ENCODE measurements around the gene KAZALD1. TPM values are rescaled to one million over a fixed set of nuclear protein-coding genes. Genes with fewer than 3 reads are reported as not detected.

Gene KAZALD1
- total RNA-seq, 3 donors from 2014 or later (not counting 1 experiment from before 2014, with no cell fraction given), result 0.49 TPM; not detected in 2

- H3K36me3 Mint-ChIP-seq, result no peaks in the 10 kb centered on the region
- DNase-seq (no peak), ATAC-seq (no peak)
- no peak overlapping the region for H3K4me3 Mint-ChIP-seq
- intact Hi-C loops (cut with micrococcal nuclease), result no loop called here
- H3K27ac Mint-ChIP-seq, result no peak overlapping the region
- Histone ChIP-seq H3K27me3 (ENCODE audit: control insufficient read depth, insufficient read depth, low read length) (peaks cover 5% of the 10 kb centered on the region), H3K4me1 (ENCODE audit: control insufficient read depth, insufficient read depth, low read length) (no peaks in the 10 kb centered on the region), H3K9me3 (ENCODE audit: control insufficient read depth, insufficient read depth, low read length) (no peaks in the 10 kb centered on the region), H3K36me3 (ENCODE audit: control insufficient read depth, insufficient read depth, low read length) (no peaks in the 10 kb centered on the region), H3K4me3 (ENCODE audit: low read length) (no peak overlapping the region), H3K27ac (ENCODE audit: low read length) (no peak overlapping the region)
- no peaks in the 10 kb centered on the region for H3K9me3 Mint-ChIP-seq
- H3K4me1 Mint-ChIP-seq, result no peaks in the 10 kb centered on the region
- peaks cover 31 to 38% of the 10 kb centered on the region in 2 donors for H3K27me3 Mint-ChIP-seq (ENCODE audit: low read depth in 2 of 2)
- TF ChIP-seq CTCF (IDR thresholded peaks at IDR 0.05), result no peak
- 43% methylated on average over 12 of the region's 12 CpGs for WGBS (ENCODE audit: insufficient coverage)
Observed at GRCh38 chr10:101112799-101113594, 51.2 kb downstream of the KAZALD1 start.

- H3K27me3 Mint-ChIP-seq (ENCODE audit: low read depth in 2 of 2), result peaks cover 32 to 39% of the 10 kb centered on the region in 2 donors
- ATAC-seq (no peak), DNase-seq (no peak)
- Histone ChIP-seq H3K27ac (ENCODE audit: low read length) (no peak overlapping the region), H3K9me3 (ENCODE audit: control insufficient read depth, insufficient read depth, low read length) (no peaks in the 10 kb centered on the region), H3K27me3 (ENCODE audit: control insufficient read depth, insufficient read depth, low read length) (peaks cover 5% of the 10 kb centered on the region), H3K36me3 (ENCODE audit: control insufficient read depth, insufficient read depth, low read length) (no peaks in the 10 kb centered on the region), H3K4me3 (ENCODE audit: low read length) (no peak overlapping the region), H3K4me1 (ENCODE audit: control insufficient read depth, insufficient read depth, low read length) (no peaks in the 10 kb centered on the region)
- H3K4me3 Mint-ChIP-seq, result no peak overlapping the region
- H3K36me3 Mint-ChIP-seq, result no peaks in the 10 kb centered on the region
- intact Hi-C loops (cut with micrococcal nuclease), result no loop called here
- no peaks in the 10 kb centered on the region for H3K9me3 Mint-ChIP-seq
- 60% methylated on average over 2 of the region's 2 CpGs for WGBS (ENCODE audit: insufficient coverage)
- H3K4me1 Mint-ChIP-seq, result no peaks in the 10 kb centered on the region
- H3K27ac Mint-ChIP-seq, result no peak overlapping the region
- TF ChIP-seq CTCF (IDR thresholded peaks at IDR 0.05), result no peak
Observed at GRCh38 chr10:101113890-101114403, 52.2 kb downstream of the KAZALD1 start.

GRCh38 chr10:101114646-101115045 is 52.9 kb downstream of the KAZALD1 start:
- intact Hi-C loops (cut with micrococcal nuclease), result no loop called here
- H3K36me3 ChIP-seq (ENCODE audit: control insufficient read depth, insufficient read depth, low read length), result no peaks in the 10 kb centered on the region
- no peaks in the 10 kb centered on the region for H3K9me3 ChIP-seq (ENCODE audit: control insufficient read depth, insufficient read depth, low read length)
- Mint-ChIP-seq H3K27ac (no peak overlapping the region), H3K4me1 (no peaks in the 10 kb centered on the region), H3K27me3 (ENCODE audit: low read depth in 2 of 2) (peaks cover 29 to 39% of the 10 kb centered on the region in 2 donors), H3K36me3 (no peaks in the 10 kb centered on the region), H3K4me3 (no peak overlapping the region), H3K9me3 (no peaks in the 10 kb centered on the region)
- no peak for TF ChIP-seq CTCF (IDR thresholded peaks at IDR 0.05)
- 6% methylated on average over 2 of the region's 2 CpGs for WGBS (ENCODE audit: insufficient coverage)
- no peak for ATAC-seq
- DNase-seq, result no peak
- H3K4me3 ChIP-seq (ENCODE audit: low read length), result no peak overlapping the region
- H3K27me3 ChIP-seq (ENCODE audit: control insufficient read depth, insufficient read depth, low read length), result peaks cover 5% of the 10 kb centered on the region
- no peaks in the 10 kb centered on the region for H3K4me1 ChIP-seq (ENCODE audit: control insufficient read depth, insufficient read depth, low read length)
- no peak overlapping the region for H3K27ac ChIP-seq (ENCODE audit: low read length)

Other genes with a start within 250 kb of the KAZALD1 start
- 10 to 100 TPM; 24.2 to 35.4 (median 30.9) TPM for gene SLF2, start 149.0 kb upstream of the KAZALD1 start, total RNA-seq
- 1 to 10 TPM in 1 of 3 donors, under 1 TPM in 1, not detected in 1; 0.53 to 1.7 TPM for gene SEMA4G, start 92.5 kb upstream of the KAZALD1 start, total RNA-seq
- 10 to 100 TPM; 27.2 to 42.0 (median 33.1) TPM for gene MRPL43, start 74.5 kb upstream of the KAZALD1 start, total RNA-seq
- 1 to 10 TPM; 2.2 to 3.6 (median 3.3) TPM for gene TWNK, start 74.4 kb upstream of the KAZALD1 start, total RNA-seq
- 10 to 100 TPM in 2 of 3 donors, 1 to 10 TPM in 1; 8.0 to 16.1 (median 11.7) TPM for gene LZTS2, start 62.2 kb upstream of the KAZALD1 start, total RNA-seq
- gene PDZD7, start 30.9 kb upstream of the KAZALD1 start, total RNA-seq, result 1 to 10 TPM in 1 of 3 donors, under 1 TPM in 2; 0.35 to 1.2 (median 0.52) TPM
- gene SFXN3, start 30.8 kb upstream of the KAZALD1 start, total RNA-seq, result 10 to 100 TPM; 59.7 to 74.5 (median 68.9) TPM
- gene TLX1, start 69.3 kb downstream of the KAZALD1 start, total RNA-seq, result not detected
- gene LBX1, start 167.5 kb downstream of the KAZALD1 start, total RNA-seq, result not detected

Data from natural killer cell (primary cell).